Measurements from ENCODE around the gene MYRFL.

MYRFL gene

DNA sequence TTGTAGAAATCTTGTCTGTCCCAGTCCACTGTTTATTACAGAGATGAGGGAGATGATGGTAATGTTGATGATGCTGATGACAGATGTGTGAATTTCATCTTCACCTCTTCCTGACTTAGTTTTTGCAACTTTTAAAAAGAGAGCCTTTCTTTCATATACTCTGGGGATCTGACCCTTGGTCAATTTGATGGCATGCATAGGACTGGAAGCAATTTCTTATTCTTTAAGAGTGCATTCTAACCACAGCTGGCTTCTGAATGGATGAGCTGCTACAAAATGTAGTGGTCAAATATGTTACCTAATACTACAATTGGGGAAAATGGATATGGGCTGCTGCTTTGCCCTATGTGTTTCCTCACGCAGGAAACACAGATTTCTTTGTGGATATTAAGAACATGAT is 80.8 kb downstream of the MYRFL start:
- Histone ChIP-seq H3K27me3 (ENCODE audit: control insufficient read depth, insufficient read depth, low read length) (no peaks in the 10 kb centered on the region), H3K4me3 (ENCODE audit: low read length) (no peak overlapping the region), H3K9ac (ENCODE audit: low read length) (no peak overlapping the region), H3K27ac (ENCODE audit: low read depth, low read length) (no peak overlapping the region), H3K4me1 (ENCODE audit: control insufficient read depth, insufficient read depth, low read length) (no peaks in the 10 kb centered on the region), H3K36me3 (ENCODE audit: control insufficient read depth, insufficient read depth, low read length) (no peaks in the 10 kb centered on the region)

GRCh38 chr12:69906411-69907216 is 81.6 kb downstream of the MYRFL start:
- no peak overlapping the region for H3K9ac ChIP-seq (ENCODE audit: low read length)
- no peak overlapping the region for H3K4me3 ChIP-seq (ENCODE audit: low read length)
- no peaks in the 10 kb centered on the region for H3K27me3 ChIP-seq (ENCODE audit: control insufficient read depth, insufficient read depth, low read length)
- H3K27ac ChIP-seq (ENCODE audit: low read depth, low read length): no peak overlapping the region
- no peaks in the 10 kb centered on the region for H3K4me1 ChIP-seq (ENCODE audit: control insufficient read depth, insufficient read depth, low read length)
- H3K36me3 ChIP-seq (ENCODE audit: control insufficient read depth, insufficient read depth, low read length): no peaks in the 10 kb centered on the region

DNA sequence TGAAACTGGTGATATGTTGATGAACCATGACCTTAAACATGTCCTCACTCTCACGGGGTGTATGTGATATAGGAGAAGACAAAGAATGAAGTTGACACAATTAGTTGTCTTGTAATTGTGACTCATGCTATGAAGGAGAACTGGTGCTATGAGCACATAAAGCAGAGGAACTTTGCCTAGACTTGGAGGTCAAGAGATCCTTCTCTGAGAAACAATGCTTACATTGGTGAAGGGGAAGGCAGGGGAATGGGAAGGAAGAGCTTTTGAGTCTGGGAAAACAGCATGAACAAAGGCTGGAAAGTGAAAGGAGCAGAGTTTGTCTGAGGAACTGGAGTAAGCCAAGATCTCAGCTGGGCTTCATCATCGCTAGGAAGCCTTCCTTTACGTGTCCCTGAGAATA is 83.2 kb downstream of the MYRFL start:
- H3K36me3 ChIP-seq (ENCODE audit: control insufficient read depth, insufficient read depth, low read length): no peaks in the 10 kb centered on the region
- no peak overlapping the region for H3K27ac ChIP-seq (ENCODE audit: low read depth, low read length)
- H3K4me1 ChIP-seq (ENCODE audit: control insufficient read depth, insufficient read depth, low read length): no peaks in the 10 kb centered on the region
- H3K9ac ChIP-seq (ENCODE audit: low read length): no peak overlapping the region
- H3K27me3 ChIP-seq (ENCODE audit: control insufficient read depth, insufficient read depth, low read length): no peaks in the 10 kb centered on the region
- H3K4me3 ChIP-seq (ENCODE audit: low read length): no peak overlapping the region

- no peak overlapping the region for H3K4me3 ChIP-seq (ENCODE audit: low read length)
- no peaks in the 10 kb centered on the region for H3K27me3 ChIP-seq (ENCODE audit: control insufficient read depth, insufficient read depth, low read length)
- no peaks in the 10 kb centered on the region for H3K36me3 ChIP-seq (ENCODE audit: control insufficient read depth, insufficient read depth, low read length)
- H3K4me1 ChIP-seq (ENCODE audit: control insufficient read depth, insufficient read depth, low read length): no peaks in the 10 kb centered on the region
- no peak overlapping the region for H3K27ac ChIP-seq (ENCODE audit: low read depth, low read length)
- H3K9ac ChIP-seq (ENCODE audit: low read length): no peak overlapping the region
These were observed 85.7 kb downstream of the MYRFL start for GRCh38 chr12:69910694-69911093.

DNA sequence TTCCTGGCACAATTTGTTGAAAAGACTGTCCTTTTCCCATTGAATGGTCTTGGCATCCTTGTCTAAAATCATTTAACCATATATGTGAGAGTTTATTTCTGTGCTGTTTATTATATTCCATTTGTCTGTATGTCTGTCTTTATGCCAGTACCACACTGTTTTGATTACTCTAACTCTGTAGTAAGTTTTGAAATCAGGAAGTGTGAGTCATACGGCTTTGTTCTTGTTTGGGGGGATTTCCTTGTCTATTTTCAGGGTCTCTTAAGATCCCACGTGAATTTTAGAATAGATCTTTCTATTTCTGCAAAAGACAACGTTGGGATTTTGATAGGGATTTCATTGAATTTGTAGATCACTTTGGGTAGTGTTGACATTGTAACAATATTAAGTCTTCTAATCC is 88.5 kb downstream of the MYRFL start:
- Histone ChIP-seq H3K4me1 (ENCODE audit: control insufficient read depth, insufficient read depth, low read length) (no peaks in the 10 kb centered on the region), H3K27ac (ENCODE audit: low read depth, low read length) (no peak overlapping the region), H3K9ac (ENCODE audit: low read length) (no peak overlapping the region), H3K36me3 (ENCODE audit: control insufficient read depth, insufficient read depth, low read length) (no peaks in the 10 kb centered on the region), H3K4me3 (ENCODE audit: low read length) (no peak overlapping the region), H3K27me3 (ENCODE audit: control insufficient read depth, insufficient read depth, low read length) (no peaks in the 10 kb centered on the region)

DNA sequence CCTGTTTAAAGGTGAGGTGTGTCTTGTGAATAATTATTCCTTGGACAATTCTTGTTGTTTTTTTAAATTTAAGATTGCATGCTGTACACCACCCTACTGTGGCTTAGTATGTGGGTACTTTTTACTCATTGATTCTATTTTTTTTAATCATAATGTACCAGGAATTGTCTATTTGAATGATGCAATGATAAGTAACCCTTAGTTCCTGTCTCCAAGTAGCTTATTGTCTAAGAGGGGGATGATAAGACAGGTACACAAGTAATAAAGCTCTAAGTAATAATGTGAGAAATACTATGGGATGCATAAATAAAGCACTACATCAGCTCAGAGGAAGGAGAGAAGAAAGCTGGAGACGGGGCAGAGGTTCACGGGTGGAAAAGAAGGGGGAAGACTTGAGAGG is 90.9 kb downstream of the MYRFL start:
- Histone ChIP-seq H3K9ac (ENCODE audit: low read length) (no peak overlapping the region), H3K27me3 (ENCODE audit: control insufficient read depth, insufficient read depth, low read length) (no peaks in the 10 kb centered on the region), H3K4me1 (ENCODE audit: control insufficient read depth, insufficient read depth, low read length) (no peaks in the 10 kb centered on the region), H3K36me3 (ENCODE audit: control insufficient read depth, insufficient read depth, low read length) (no peaks in the 10 kb centered on the region), H3K27ac (ENCODE audit: low read depth, low read length) (no peak overlapping the region), H3K4me3 (ENCODE audit: low read length) (no peak overlapping the region)

GRCh38 chr12:69916544-69917235 is 91.7 kb downstream of the MYRFL start:
- Histone ChIP-seq H3K4me1 (ENCODE audit: control insufficient read depth, insufficient read depth, low read length) (no peaks in the 10 kb centered on the region), H3K36me3 (ENCODE audit: control insufficient read depth, insufficient read depth, low read length) (no peaks in the 10 kb centered on the region), H3K27ac (ENCODE audit: low read depth, low read length) (no peak overlapping the region), H3K4me3 (ENCODE audit: low read length) (no peak overlapping the region), H3K27me3 (ENCODE audit: control insufficient read depth, insufficient read depth, low read length) (no peaks in the 10 kb centered on the region), H3K9ac (ENCODE audit: low read length) (no peak overlapping the region)

DNA sequence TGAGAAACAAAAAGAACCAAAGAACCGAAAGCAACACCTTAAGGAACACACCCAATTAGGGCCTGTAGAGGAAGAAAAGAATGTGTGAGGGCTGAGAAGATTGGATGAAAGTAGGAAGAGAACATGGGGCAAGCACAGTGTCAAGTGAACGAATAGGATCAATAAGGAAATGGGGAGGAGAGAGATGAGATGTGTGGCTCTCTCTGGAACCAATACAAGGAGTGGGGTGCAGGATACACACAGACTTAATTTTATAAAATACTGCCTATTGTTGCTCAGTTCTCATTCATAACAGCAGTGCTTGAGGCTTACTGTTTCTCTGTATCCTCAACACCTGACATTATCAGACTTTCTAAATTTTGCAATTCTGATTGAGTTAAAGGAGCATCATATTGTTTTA is 93.3 kb downstream of the MYRFL start:
- H3K27me3 ChIP-seq (ENCODE audit: control insufficient read depth, insufficient read depth, low read length): no peaks in the 10 kb centered on the region
- H3K4me3 ChIP-seq (ENCODE audit: low read length): no peak overlapping the region
- no peaks in the 10 kb centered on the region for H3K4me1 ChIP-seq (ENCODE audit: control insufficient read depth, insufficient read depth, low read length)
- no peaks in the 10 kb centered on the region for H3K36me3 ChIP-seq (ENCODE audit: control insufficient read depth, insufficient read depth, low read length)
- H3K9ac ChIP-seq (ENCODE audit: low read length): no peak overlapping the region
- no peak overlapping the region for H3K27ac ChIP-seq (ENCODE audit: low read depth, low read length)

GRCh38 chr12:69919495-69919894 is 94.5 kb downstream of the MYRFL start:
- Histone ChIP-seq H3K27me3 (ENCODE audit: control insufficient read depth, insufficient read depth, low read length) (no peaks in the 10 kb centered on the region), H3K27ac (ENCODE audit: low read depth, low read length) (no peak overlapping the region), H3K4me3 (ENCODE audit: low read length) (no peak overlapping the region), H3K36me3 (ENCODE audit: control insufficient read depth, insufficient read depth, low read length) (no peaks in the 10 kb centered on the region), H3K4me1 (ENCODE audit: control insufficient read depth, insufficient read depth, low read length) (no peaks in the 10 kb centered on the region), H3K9ac (ENCODE audit: low read length) (no peak overlapping the region)

DNA sequence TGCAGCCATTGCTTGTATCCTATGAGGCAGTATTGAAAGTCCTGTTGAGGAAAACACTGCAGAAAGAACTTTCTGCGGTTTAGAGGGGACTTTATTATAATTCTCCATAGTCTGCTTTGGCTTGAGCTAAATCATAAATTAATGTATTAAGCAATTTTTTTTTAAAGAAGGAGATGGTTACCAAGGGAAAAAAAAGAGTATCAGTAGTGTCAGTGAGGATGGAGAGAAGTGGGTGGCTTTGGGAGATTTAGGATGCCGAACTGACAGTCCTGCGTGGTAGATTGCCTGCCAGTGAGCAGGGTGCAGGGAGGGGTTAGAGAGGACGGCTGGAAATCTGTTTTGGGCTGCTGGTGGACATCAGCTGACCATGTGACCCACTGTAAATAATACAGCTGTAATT is 96.8 kb downstream of the MYRFL start:
- H3K4me3 ChIP-seq (ENCODE audit: low read length): no peak overlapping the region

GRCh38 chr12:69922999-69923398 is 98.0 kb downstream of the MYRFL start:
- no peak overlapping the region for H3K4me3 ChIP-seq (ENCODE audit: low read length)
- H3K4me1 ChIP-seq (ENCODE audit: control insufficient read depth, insufficient read depth, low read length): no peaks in the 10 kb centered on the region
- H3K36me3 ChIP-seq (ENCODE audit: control insufficient read depth, insufficient read depth, low read length): no peaks in the 10 kb centered on the region
- no peak overlapping the region for H3K27ac ChIP-seq (ENCODE audit: low read depth, low read length)
- H3K9ac ChIP-seq (ENCODE audit: low read length): no peak overlapping the region
- H3K27me3 ChIP-seq (ENCODE audit: control insufficient read depth, insufficient read depth, low read length): no peaks in the 10 kb centered on the region

More for the DNA sequence above, 96.8 kb downstream of the MYRFL start:
- no peaks in the 10 kb centered on the region for H3K4me1 ChIP-seq (ENCODE audit: control insufficient read depth, insufficient read depth, low read length)
- no peak overlapping the region for H3K9ac ChIP-seq (ENCODE audit: low read length)
- no peak overlapping the region for H3K27ac ChIP-seq (ENCODE audit: low read depth, low read length)
- no peaks in the 10 kb centered on the region for H3K36me3 ChIP-seq (ENCODE audit: control insufficient read depth, insufficient read depth, low read length)
- H3K27me3 ChIP-seq (ENCODE audit: control insufficient read depth, insufficient read depth, low read length): no peaks in the 10 kb centered on the region

DNA sequence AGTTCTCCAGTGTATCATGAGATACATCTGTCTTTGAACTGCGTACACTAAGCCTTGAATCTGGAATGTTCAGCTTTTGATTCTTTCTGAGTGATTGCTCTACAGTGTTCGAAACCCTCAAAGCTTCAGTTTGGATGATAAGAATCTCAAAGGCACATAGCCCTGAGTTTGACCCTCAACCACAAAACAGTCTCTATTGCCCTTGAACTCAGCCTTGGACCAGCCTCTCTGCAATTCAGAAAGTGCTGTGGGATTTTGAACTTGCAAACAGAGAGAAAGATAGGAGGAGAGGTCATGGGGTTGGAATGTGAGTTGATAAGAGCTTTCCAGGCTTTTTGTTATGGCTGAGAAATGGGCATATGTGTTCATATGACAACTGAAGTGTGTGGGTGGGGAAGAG is 100.3 kb downstream of the MYRFL start:
- no peak overlapping the region for H3K4me3 ChIP-seq (ENCODE audit: low read length)
- no peak overlapping the region for H3K27ac ChIP-seq (ENCODE audit: low read depth, low read length)
- H3K36me3 ChIP-seq (ENCODE audit: control insufficient read depth, insufficient read depth, low read length): no peaks in the 10 kb centered on the region
- no peaks in the 10 kb centered on the region for H3K27me3 ChIP-seq (ENCODE audit: control insufficient read depth, insufficient read depth, low read length)
- H3K9ac ChIP-seq (ENCODE audit: low read length): no peak overlapping the region
- H3K4me1 ChIP-seq (ENCODE audit: control insufficient read depth, insufficient read depth, low read length): no peaks in the 10 kb centered on the region

DNA sequence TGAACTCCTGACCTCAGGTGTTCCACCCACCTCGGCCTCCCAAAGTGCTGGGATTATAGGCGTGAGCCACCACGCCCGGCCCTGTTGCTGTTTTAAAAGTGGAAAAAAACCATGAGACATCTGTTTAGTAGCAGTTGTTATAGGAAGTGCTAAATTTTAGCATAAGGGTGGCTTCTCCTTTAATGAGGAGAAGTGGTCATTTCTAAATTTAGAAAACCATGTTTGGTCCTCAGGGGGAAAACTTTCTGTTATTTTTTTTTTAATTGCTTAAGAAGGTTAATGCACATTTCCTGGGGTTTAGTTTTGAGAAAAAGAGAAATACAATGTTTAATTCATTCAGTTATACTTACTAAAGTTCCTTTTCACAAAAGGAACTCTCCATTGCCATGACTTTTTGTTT is 102.1 kb downstream of the MYRFL start:
- no peak overlapping the region for H3K9ac ChIP-seq (ENCODE audit: low read length)
- no peaks in the 10 kb centered on the region for H3K4me1 ChIP-seq (ENCODE audit: control insufficient read depth, insufficient read depth, low read length)
- H3K4me3 ChIP-seq (ENCODE audit: low read length): no peak overlapping the region
- no peaks in the 10 kb centered on the region for H3K27me3 ChIP-seq (ENCODE audit: control insufficient read depth, insufficient read depth, low read length)
- H3K27ac ChIP-seq (ENCODE audit: low read depth, low read length): no peak overlapping the region
- no peaks in the 10 kb centered on the region for H3K36me3 ChIP-seq (ENCODE audit: control insufficient read depth, insufficient read depth, low read length)
